Cardiac fibroblast (primary cell): ENCODE measurements around the gene RARG.

Experiments
- DNase-seq, 2 donors: peaks; one replicate each; pipeline versions ENCODE4 v3.0.0 to v3.0.0-alpha.2; 2010; ENCODE audit warnings: low read depth in 2 of 2
- H3K4me3 ChIP-seq, 2 donors: replicated peaks in 1 of 2; 1 replicate in 1 of 2; 2 replicates in 1 of 2; pipeline ENCODE4 v1.5.1; 2011; ENCODE audit warnings: low read depth in 2 of 2, low read length in 2 of 2, mild to moderate bottlenecking in 2 of 2, moderate library complexity in 1 of 2
- TF ChIP-seq, protein P1 (sequence below): IDR thresholded peaks from one replicate; pipeline ENCODE4 v1.5.1; 2011; ENCODE audit warnings: low read depth, mild to moderate bottlenecking, low read length, inconsistent platforms

RARG gene

DNA sequence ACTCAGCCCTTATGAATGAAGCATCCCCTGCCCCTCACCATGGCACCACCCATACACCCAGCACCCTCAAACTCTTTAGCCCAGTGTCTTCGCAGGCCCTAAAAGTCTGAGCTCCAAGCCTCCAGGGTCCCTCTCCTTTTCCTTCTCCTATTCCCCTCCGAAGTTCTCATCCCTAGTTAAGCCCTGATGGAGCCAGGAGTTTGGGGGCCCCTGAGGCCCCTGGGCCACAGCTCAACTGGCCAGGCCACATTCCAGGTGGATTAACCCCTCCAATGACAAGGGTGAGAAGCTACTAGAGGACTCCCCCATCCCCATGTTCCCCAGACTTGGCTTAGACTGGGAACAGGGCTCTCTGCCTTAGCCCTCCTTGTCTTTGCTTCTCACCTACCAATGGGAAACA lies 2.6 kb downstream of the RARG start:
- no peak overlapping the region for H3K4me3 ChIP-seq
- TF ChIP-seq, protein P1, sequence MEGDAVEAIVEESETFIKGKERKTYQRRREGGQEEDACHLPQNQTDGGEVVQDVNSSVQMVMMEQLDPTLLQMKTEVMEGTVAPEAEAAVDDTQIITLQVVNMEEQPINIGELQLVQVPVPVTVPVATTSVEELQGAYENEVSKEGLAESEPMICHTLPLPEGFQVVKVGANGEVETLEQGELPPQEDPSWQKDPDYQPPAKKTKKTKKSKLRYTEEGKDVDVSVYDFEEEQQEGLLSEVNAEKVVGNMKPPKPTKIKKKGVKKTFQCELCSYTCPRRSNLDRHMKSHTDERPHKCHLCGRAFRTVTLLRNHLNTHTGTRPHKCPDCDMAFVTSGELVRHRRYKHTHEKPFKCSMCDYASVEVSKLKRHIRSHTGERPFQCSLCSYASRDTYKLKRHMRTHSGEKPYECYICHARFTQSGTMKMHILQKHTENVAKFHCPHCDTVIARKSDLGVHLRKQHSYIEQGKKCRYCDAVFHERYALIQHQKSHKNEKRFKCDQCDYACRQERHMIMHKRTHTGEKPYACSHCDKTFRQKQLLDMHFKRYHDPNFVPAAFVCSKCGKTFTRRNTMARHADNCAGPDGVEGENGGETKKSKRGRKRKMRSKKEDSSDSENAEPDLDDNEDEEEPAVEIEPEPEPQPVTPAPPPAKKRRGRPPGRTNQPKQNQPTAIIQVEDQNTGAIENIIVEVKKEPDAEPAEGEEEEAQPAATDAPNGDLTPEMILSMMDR: no peak
- no peak for DNase-seq

- no peak for DNase-seq
- TF ChIP-seq, protein P1: no peak
- H3K4me3 ChIP-seq: no peak overlapping the region
These were observed 4.2 kb downstream of the RARG start for GRCh38 chr12:53227836-53228235.

DNA sequence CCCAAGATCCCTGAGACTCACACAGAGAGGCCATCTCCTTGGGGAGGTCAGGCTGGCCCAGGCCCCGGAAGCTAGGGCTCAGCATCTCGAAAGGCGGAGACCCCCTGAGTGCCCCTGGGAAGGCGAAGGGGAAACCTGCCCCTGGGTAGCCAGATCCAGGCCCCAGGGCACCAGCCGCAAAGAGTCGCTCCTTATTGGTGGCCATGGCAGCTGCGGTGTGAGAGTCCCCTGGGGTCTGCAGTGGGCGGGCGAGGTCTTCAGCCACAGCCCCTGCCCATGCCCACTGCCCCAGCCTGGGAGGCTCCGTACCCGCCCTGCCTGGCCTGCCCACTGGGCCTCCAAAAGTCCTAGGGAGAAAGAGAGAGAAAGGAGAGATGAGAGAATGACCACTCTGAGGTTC lies 4.7 kb downstream of the RARG start:
- no peak for DNase-seq
- TF ChIP-seq, protein P1: no peak
- H3K4me3 ChIP-seq: no peak overlapping the region

GRCh38 chr12:53226815-53227214 lies 5.2 kb downstream of the RARG start:
- TF ChIP-seq, protein P1: no peak

DNA sequence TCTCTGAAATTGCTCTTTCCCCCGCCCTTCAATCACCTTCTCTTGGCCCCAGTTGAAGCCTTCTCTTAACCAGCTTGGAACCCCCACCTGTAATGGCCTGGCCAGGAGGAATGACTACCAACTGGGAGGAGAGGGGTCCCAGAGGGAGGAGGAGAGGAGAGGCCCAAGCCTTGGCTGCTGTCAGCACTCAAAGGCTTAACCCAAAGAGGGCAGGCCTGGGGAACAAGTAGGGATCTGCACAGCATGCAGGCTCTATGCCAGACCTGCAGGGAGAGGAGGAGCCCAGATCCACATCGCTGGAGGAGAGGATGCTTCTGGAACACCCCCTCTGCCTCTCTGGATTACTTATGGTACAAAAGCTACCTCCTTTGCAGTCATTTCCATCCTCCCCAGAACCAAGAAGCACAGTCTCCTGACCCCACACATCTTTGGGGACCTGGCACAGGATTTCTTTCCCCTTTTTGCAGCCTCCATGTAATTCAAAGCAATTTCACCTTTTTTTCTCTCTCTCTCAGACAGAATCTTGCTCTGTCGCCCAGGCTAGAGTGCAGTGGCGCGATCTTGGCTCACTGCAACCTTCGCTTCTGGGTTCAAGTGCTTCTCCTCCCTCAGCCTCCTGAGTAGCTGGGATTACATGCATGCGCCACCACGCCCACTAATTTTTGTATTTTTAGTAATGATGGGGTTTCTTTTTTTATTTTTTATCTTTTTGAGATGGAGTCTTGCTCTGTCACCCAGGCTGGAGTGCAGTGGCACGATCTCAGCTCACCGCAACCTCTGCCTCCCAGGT lies 6.2 kb downstream of the RARG start:
- DNase-seq: no peak
- H3K4me3 ChIP-seq: no peak overlapping the region
- TF ChIP-seq, protein P1: no peak

More at GRCh38 chr12:53226815-53227214, 5.2 kb downstream of the RARG start:
- DNase-seq: no peak
- H3K4me3 ChIP-seq: no peak overlapping the region

- peak in 1 of 2 donors; percentile 23 for DNase-seq
- no peak overlapping the region for H3K4me3 ChIP-seq
- TF ChIP-seq, protein P1: no peak
These were observed 6.9 kb downstream of the RARG start for GRCh38 chr12:53224897-53225634.
